ENCODE data around the gene ARPC5. TPM values are rescaled to one million over a fixed set of nuclear protein-coding genes. Genes with fewer than 3 reads are reported as not detected.

Gene ARPC5
- total and polyA plus RNA-seq, 2 donors (not counting 1 experiment from before 2014, with no cell fraction given) = 28.3 to 103 TPM

DNA sequence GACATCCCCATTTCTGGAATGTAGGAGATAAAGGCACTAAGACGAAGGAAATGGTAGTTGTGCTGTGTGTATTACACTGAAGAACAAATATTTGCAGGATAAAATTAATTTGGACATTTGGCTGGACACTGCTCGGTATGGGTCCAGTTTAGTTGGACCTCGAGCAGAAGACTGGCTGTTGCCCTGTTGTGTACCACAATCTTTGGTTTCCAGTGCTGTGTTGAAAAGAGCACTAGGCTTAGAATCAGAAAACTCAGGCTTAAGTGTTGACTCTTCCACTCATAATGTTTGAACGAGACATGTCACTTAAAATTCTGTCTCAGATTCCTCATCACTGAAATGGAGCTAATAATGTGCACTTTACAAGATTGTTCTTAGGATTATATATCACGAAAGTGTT lies 1.2 kb upstream of the ARPC5 start:
- no peak for DNase-seq
- H3K4me3 ChIP-seq (ENCODE audit: control extremely low read depth in 1 of 5, extremely low read depth in 1 of 5, insufficient read depth in 1 of 5, low read depth in 2 of 5, low read length in 4 of 5) = no peak overlapping the region
- H3K9me3 Mint-ChIP-seq (ENCODE audit: insufficient read depth) = no peaks in the 10 kb centered on the region
- H4K20me1 ChIP-seq (ENCODE audit: control insufficient read depth, insufficient read depth, low read length, poor library complexity, severe bottlenecking) = peaks cover 21% of the 10 kb centered on the region
- no peak overlapping the region for H3K9ac ChIP-seq (ENCODE audit: low read length)
- H3K27me3 Mint-ChIP-seq = no peaks in the 10 kb centered on the region
- H3K4me2 ChIP-seq (replicated peaks; ENCODE audit: low read depth, low read length, poor library complexity, severe bottlenecking) = peak overlapping the region; percentile 94
- H3K27ac ChIP-seq (ENCODE audit: low read length in 2 of 2) = no peak overlapping the region
- ATAC-seq (ENCODE audit: low read depth) = no peak
- WGBS (ENCODE audit: insufficient coverage) = 75% methylated on average over 3 of the region's 5 CpGs
- peak overlapping the region; percentile 100 for H3K4me3 Mint-ChIP-seq
- peaks cover 20 to 33% of the 10 kb centered on the region in 2 donors for H3K4me1 ChIP-seq (ENCODE audit: control insufficient read depth in 2 of 2, insufficient read depth in 2 of 2, low read length in 2 of 2)
- H3K27me3 ChIP-seq (replicated peaks in 1 of 4; ENCODE audit: control extremely low read depth in 1 of 4, control insufficient read depth in 3 of 4, insufficient read depth in 4 of 4, low read length in 3 of 4) = no peaks in the 10 kb centered on the region
- peaks cover 33% of the 10 kb centered on the region for H3K79me2 ChIP-seq (ENCODE audit: control insufficient read depth, insufficient read depth, low read length)
- H3K9me3 ChIP-seq (ENCODE audit: control extremely low read depth in 1 of 3, control insufficient read depth in 2 of 3, insufficient read depth in 1 of 3, low read length in 2 of 3) = no peaks in the 10 kb centered on the region
- H3K36me3 ChIP-seq (replicated peaks in 1 of 2; ENCODE audit: control extremely low read depth in 1 of 2, control insufficient read depth in 1 of 2, extremely low read depth in 1 of 2, insufficient read depth in 2 of 2, low read length in 1 of 2) = peaks cover 2 to 11% of the 10 kb centered on the region in 2 experiments
- POLR2A ChIA-PET = no interaction called here
- CTCF ChIA-PET = interaction anchor here (1.8 kb wide), 1 partner anchor 279 kb away, joined by 10 read pairs; no protein-coding TSS in a partner anchor
- H3K27ac Mint-ChIP-seq = no peak overlapping the region
- H2AFZ ChIP-seq (ENCODE audit: insufficient read depth, low read depth, low read length, poor library complexity, severe bottlenecking) = no peak overlapping the region
- H3K4me1 Mint-ChIP-seq = peaks cover 37% of the 10 kb centered on the region
- intact Hi-C loops (cut with micrococcal nuclease) = loop anchor here (1.0 to 10.0 kb wide), 7 partner anchors 274 to 1604 kb away; partner anchors contain the start of genes DHX9, EDEM3 and NPL
- TF ChIP-seq, protein P1, sequence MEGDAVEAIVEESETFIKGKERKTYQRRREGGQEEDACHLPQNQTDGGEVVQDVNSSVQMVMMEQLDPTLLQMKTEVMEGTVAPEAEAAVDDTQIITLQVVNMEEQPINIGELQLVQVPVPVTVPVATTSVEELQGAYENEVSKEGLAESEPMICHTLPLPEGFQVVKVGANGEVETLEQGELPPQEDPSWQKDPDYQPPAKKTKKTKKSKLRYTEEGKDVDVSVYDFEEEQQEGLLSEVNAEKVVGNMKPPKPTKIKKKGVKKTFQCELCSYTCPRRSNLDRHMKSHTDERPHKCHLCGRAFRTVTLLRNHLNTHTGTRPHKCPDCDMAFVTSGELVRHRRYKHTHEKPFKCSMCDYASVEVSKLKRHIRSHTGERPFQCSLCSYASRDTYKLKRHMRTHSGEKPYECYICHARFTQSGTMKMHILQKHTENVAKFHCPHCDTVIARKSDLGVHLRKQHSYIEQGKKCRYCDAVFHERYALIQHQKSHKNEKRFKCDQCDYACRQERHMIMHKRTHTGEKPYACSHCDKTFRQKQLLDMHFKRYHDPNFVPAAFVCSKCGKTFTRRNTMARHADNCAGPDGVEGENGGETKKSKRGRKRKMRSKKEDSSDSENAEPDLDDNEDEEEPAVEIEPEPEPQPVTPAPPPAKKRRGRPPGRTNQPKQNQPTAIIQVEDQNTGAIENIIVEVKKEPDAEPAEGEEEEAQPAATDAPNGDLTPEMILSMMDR (IDR thresholded peaks at IDR 0.05) = no peak
- TF ChIP-seq EZH2 (IDR thresholded peaks at IDR 0.05; ENCODE audit: borderline replicate concordance, insufficient read depth, low read depth, low read length, poor library complexity, severe bottlenecking) = no peak

GRCh38 chr1:183636334-183636682 lies 725 bp upstream of the ARPC5 start:
- Histone ChIP-seq H2AFZ (ENCODE audit: insufficient read depth, low read depth, low read length, poor library complexity, severe bottlenecking) (peak overlapping the region; percentile 92), H3K4me1 (ENCODE audit: control insufficient read depth in 2 of 2, insufficient read depth in 2 of 2, low read length in 2 of 2) (peaks cover 20 to 34% of the 10 kb centered on the region in 2 donors), H3K27ac (ENCODE audit: low read length in 2 of 2) (peak overlapping the region in 1 of 2 donors; percentile 80), H3K79me2 (ENCODE audit: control insufficient read depth, insufficient read depth, low read length) (peaks cover 38% of the 10 kb centered on the region), H3K9ac (ENCODE audit: low read length) (peak overlapping the region; percentile 89), H4K20me1 (ENCODE audit: control insufficient read depth, insufficient read depth, low read length, poor library complexity, severe bottlenecking) (peaks cover 21% of the 10 kb centered on the region), H3K36me3 (replicated peaks in 1 of 2; ENCODE audit: control extremely low read depth in 1 of 2, control insufficient read depth in 1 of 2, extremely low read depth in 1 of 2, insufficient read depth in 2 of 2, low read length in 1 of 2) (peaks cover 4 to 15% of the 10 kb centered on the region in 2 experiments), H3K27me3 (replicated peaks in 1 of 4; ENCODE audit: control extremely low read depth in 1 of 4, control insufficient read depth in 3 of 4, insufficient read depth in 4 of 4, low read length in 3 of 4) (no peaks in the 10 kb centered on the region), H3K4me3 (ENCODE audit: control extremely low read depth in 1 of 5, extremely low read depth in 1 of 5, insufficient read depth in 1 of 5, low read depth in 2 of 5, low read length in 4 of 5) (peak overlapping the region; percentile 58 to 95 (median 87)), H3K4me2 (replicated peaks; ENCODE audit: low read depth, low read length, poor library complexity, severe bottlenecking) (peak overlapping the region; percentile 94), H3K9me3 (ENCODE audit: control extremely low read depth in 1 of 3, control insufficient read depth in 2 of 3, insufficient read depth in 1 of 3, low read length in 2 of 3) (no peaks in the 10 kb centered on the region)
- peak overlapping the region; percentile 100 for H3K4me3 Mint-ChIP-seq
- H3K27ac Mint-ChIP-seq = peak overlapping the region; percentile 99
- no peaks in the 10 kb centered on the region for H3K9me3 Mint-ChIP-seq (ENCODE audit: insufficient read depth)
- DNase-seq = no peak
- peaks cover 39% of the 10 kb centered on the region for H3K4me1 Mint-ChIP-seq
- WGBS (ENCODE audit: insufficient coverage) = 3% methylated on average over 13 of the region's 15 CpGs
- intact Hi-C loops (cut with micrococcal nuclease) = loop anchor here (1.0 to 10.0 kb wide), 7 partner anchors 274 to 1604 kb away; partner anchors contain the start of genes DHX9, EDEM3 and NPL
- TF ChIP-seq, protein P1 (IDR thresholded peaks at IDR 0.05) = no peak
- TF ChIP-seq EZH2 (IDR thresholded peaks at IDR 0.05; ENCODE audit: borderline replicate concordance, insufficient read depth, low read depth, low read length, poor library complexity, severe bottlenecking) = no peak
- no peak for ATAC-seq (ENCODE audit: low read depth)
- H3K27me3 Mint-ChIP-seq = no peaks in the 10 kb centered on the region
- ChIA-PET CTCF (interaction anchor here (1.0 kb wide), 1 partner anchor 18 kb away, joined by 3 read pairs; no protein-coding TSS in a partner anchor), POLR2A (interaction anchor here (0.7 to 1.0 kb wide), 2 partner anchors 165 to 275 kb away, joined by 3 to 4 read pairs; no protein-coding TSS in a partner anchor)
